HFFc6 (cell line): ENCODE results near the gene ETV5. TPM values are rescaled to one million over a fixed set of nuclear protein-coding genes. Genes with fewer than 3 reads are reported as not detected.

Source experiments
- DNase-seq: peaks from one replicate; pipeline ENCODE4 v3.0.0-alpha.2; 2018
- H3K27ac Mint-ChIP-seq: 2 replicates; pipeline ENCODE4 v1.8.0; 2020; ENCODE audit warnings: mild to moderate bottlenecking, mixed read lengths
- H3K27me3 Mint-ChIP-seq: 2 replicates; pipeline ENCODE4 v1.8.0; 2021; ENCODE audit warnings: mild to moderate bottlenecking, moderate library complexity, mixed read lengths; ENCODE audit not compliant: insufficient read depth
- H3K36me3 Mint-ChIP-seq: 2 replicates; pipeline ENCODE4 v1.8.0; 2021; ENCODE audit warnings: low read depth, mixed read lengths
- H3K4me1 Mint-ChIP-seq: 2 replicates; pipeline ENCODE4 v1.8.0; 2020; ENCODE audit warnings: low read depth, mixed read lengths
- H3K4me3 Mint-ChIP-seq: 2 replicates; pipeline ENCODE4 v1.8.0; 2020; ENCODE audit warnings: mild to moderate bottlenecking, moderate library complexity, mixed read lengths
- H3K9me3 Mint-ChIP-seq: 2 replicates; pipeline ENCODE4 v1.8.0; 2020; ENCODE audit warnings: mild to moderate bottlenecking, mixed read lengths
- total RNA-seq, 6 experiments: library from RNA; stranded (reverse); fragmentation: NEBNext Ultra II Directional; extraction: Animal tissue kit (Norgen Biotek cat#: 25700); gene quantifications; 2 replicates in 1 of 6; 3 replicates in 5 of 6; pipeline ENCODE4 v1.2.3, GENCODE V29; 2021
- TF ChIP-seq, protein P1 (sequence below): fragments of 200-600 bp; sonication (generic); IDR thresholded peaks from 2 replicates; pipeline ENCODE4 v1.5.0; 2021; ENCODE audit warnings: antibody characterized with exemption, mild to moderate bottlenecking

The ETV5 gene
- total RNA-seq, 6 experiments from 2014 or later = 48.6 to 69.3 (median 52.5) TPM

DNA sequence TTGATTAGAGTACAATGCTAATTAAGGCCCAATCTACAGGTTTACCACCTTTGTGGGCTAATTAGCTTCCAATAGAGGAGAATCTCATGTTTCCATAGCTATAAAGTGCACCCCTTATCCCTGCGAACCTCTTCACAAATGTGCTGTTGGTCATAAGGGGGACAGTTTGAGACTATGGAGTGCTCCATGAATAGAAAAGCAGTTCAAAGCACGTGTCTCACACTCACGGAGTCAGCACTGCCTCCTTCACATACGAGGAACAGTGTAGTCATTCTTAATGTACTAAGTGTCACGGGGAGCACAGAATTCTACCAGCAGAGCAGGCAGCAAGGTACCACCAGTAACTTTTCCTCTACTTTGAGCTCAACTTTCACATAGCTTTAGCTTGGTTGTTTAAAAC is 62.1 kb downstream of the ETV5 start:
- DNase-seq = no peak
- H3K27me3 Mint-ChIP-seq = peaks cover 12% of the 10 kb centered on the region
- TF ChIP-seq, protein P1, sequence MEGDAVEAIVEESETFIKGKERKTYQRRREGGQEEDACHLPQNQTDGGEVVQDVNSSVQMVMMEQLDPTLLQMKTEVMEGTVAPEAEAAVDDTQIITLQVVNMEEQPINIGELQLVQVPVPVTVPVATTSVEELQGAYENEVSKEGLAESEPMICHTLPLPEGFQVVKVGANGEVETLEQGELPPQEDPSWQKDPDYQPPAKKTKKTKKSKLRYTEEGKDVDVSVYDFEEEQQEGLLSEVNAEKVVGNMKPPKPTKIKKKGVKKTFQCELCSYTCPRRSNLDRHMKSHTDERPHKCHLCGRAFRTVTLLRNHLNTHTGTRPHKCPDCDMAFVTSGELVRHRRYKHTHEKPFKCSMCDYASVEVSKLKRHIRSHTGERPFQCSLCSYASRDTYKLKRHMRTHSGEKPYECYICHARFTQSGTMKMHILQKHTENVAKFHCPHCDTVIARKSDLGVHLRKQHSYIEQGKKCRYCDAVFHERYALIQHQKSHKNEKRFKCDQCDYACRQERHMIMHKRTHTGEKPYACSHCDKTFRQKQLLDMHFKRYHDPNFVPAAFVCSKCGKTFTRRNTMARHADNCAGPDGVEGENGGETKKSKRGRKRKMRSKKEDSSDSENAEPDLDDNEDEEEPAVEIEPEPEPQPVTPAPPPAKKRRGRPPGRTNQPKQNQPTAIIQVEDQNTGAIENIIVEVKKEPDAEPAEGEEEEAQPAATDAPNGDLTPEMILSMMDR = no peak
- H3K36me3 Mint-ChIP-seq = peaks cover 21% of the 10 kb centered on the region
- no peak overlapping the region for H3K27ac Mint-ChIP-seq
- no peak overlapping the region for H3K4me3 Mint-ChIP-seq
- H3K4me1 Mint-ChIP-seq = no peaks in the 10 kb centered on the region
- H3K9me3 Mint-ChIP-seq = no peaks in the 10 kb centered on the region

DNA sequence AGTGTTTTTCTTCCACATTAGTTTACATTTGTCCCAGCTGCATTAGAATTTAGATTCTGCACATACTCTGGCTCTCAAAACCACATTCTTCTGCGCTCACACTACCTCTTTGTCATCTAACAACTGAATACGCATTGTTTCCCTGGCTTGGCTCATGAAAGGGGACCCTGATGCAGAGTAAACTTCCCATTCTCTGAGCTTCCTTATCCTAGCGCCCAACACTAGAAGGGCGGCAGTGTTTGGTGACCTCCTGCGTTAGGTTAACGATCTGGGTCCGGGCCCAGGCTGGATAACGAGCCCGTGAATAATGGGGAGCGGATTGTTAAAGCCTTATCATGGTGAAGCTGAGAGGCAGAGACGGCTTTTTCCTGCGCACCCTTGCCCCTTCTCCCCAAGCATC is 63.9 kb downstream of the ETV5 start:
- Mint-ChIP-seq H3K9me3 (no peaks in the 10 kb centered on the region), H3K27ac (no peak overlapping the region), H3K4me1 (no peaks in the 10 kb centered on the region), H3K4me3 (no peak overlapping the region), H3K36me3 (peaks cover 10% of the 10 kb centered on the region; the same call in 1 of the 2 replicates), H3K27me3 (peaks cover 18% of the 10 kb centered on the region)
- DNase-seq = no peak
- TF ChIP-seq, protein P1 = no peak

DNA sequence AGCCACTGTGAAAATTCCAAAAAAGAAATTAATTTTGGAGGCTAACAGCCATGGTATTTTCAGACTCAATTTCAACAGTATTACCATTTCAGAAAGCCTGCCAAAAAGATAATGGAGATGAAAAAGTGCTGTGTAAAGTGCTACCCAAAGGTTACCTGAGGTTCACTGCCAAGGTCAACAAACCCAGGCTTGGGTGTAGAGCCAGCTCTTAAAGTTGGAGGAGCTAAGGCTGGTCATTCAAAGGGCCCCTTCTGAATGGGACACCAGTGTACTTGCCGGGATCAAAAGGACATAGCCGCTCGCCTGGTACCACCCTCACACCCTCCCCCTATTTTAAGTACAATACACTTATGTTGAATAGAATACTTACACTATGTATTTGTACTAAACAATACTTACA is 64.5 kb downstream of the ETV5 start:
- DNase-seq = no peak
- peaks cover 18% of the 10 kb centered on the region for H3K27me3 Mint-ChIP-seq

DNA sequence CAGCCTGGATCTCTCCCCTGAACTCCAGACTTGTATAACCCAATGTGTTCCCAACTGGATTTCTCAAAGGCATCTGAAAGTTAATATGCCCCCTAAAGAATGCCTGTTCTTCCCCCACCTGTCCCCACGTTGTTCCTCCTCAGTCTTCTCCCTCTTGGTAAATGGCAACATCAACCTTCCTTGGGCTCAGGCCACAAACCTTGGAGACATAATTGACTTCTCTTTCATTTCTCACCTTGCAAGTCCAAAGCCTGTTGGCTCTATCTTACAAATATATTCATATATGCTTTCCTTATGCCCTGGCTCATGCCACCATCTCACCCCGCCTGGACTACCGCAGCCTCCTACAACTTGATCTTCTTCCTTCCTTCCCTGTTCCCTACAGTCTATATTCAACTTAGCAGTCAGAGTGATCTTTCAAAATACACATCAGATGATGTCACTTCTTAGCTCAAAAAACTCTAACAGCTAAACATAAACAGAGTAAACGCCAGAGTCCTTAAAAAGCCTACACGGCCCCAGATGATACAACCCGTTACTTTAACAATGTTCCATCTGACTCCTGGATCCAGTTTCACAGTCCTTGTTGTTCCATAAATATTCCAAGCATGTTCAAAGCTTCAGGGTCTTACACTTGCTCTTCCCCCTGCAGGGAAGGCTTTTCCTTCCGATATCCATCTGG is 66.2 kb downstream of the ETV5 start:
- Mint-ChIP-seq H3K4me3 (no peak overlapping the region), H3K36me3 (no peaks in the 10 kb centered on the region), H3K4me1 (no peaks in the 10 kb centered on the region), H3K27me3 (peaks cover 24% of the 10 kb centered on the region), H3K9me3 (peaks cover 6% of the 10 kb centered on the region; the same call in 1 of the 2 replicates), H3K27ac (no peak overlapping the region)
- DNase-seq = no peak
- TF ChIP-seq, protein P1 = no peak

More for the DNA sequence above, 64.5 kb downstream of the ETV5 start:
- no peaks in the 10 kb centered on the region for H3K4me1 Mint-ChIP-seq
- no peak overlapping the region for H3K4me3 Mint-ChIP-seq
- H3K36me3 Mint-ChIP-seq = 0 out of 2 replicates have a peak, but pooled peaks cover 7% of the 10 kb centered on the region
- no peak overlapping the region for H3K27ac Mint-ChIP-seq
- H3K9me3 Mint-ChIP-seq = no peaks in the 10 kb centered on the region
- TF ChIP-seq, protein P1 = no peak

DNA sequence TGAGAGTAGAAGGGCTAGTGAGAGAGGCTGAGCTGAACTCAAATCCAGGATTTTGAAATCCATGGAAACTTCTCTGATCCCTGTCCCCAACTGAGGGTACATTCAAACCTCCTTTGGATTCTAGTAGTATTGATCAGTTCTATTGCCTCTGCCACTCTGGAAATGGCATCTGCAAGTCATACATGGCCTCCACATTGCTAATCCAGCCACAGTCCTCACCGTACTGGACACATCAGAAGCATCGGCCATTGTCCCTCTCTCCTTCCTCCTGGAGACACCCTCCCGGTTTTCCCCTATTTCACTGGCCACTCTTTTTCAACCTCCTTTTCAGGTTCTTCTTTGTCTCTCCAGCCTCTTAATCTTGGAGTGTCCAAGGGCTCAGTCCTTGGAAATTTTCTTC is 66.9 kb downstream of the ETV5 start:
- peaks cover 29% of the 10 kb centered on the region for H3K27me3 Mint-ChIP-seq

More for the DNA sequence above, 66.9 kb downstream of the ETV5 start:
- Mint-ChIP-seq H3K4me3 (no peak overlapping the region), H3K4me1 (no peaks in the 10 kb centered on the region), H3K36me3 (no peaks in the 10 kb centered on the region), H3K27ac (no peak overlapping the region), H3K9me3 (peaks cover 6% of the 10 kb centered on the region; the same call in 1 of the 2 replicates)
- DNase-seq = no peak
- TF ChIP-seq, protein P1 = no peak
